Prostate gland (tissue), 2 donors: Measurements from ENCODE around the gene PAPOLA. TPM values are rescaled to one million over a fixed set of nuclear protein-coding genes. Genes with fewer than 3 reads are reported as not detected.

Source experiments
- DNase-seq: peaks from one replicate; pipeline ENCODE4 v3.0.0-alpha.2; 2019; ENCODE audit warnings: low spot score
- H3K27ac ChIP-seq, 2 donors: fragments of 200-600 bp; sonication (generic); 2 replicates each; pipeline ENCODE4 v1.5.1; 2017 to 2019
- H3K27me3 ChIP-seq: fragments of 200-600 bp; sonication (generic); replicated peaks from 2 replicates; pipeline ENCODE4 v1.5.1; 2019; ENCODE audit not compliant: insufficient read depth
- H3K36me3 ChIP-seq, 2 donors: fragments of 200-600 bp; sonication (generic); 1 replicate in 1 of 2; 2 replicates in 1 of 2; pipeline versions ENCODE4 v1.5.1 to v1.8.1; 2017 to 2019
- H3K4me1 ChIP-seq: fragments of 200-600 bp; sonication (generic); replicated peaks from 2 replicates; pipeline ENCODE4 v1.5.1; 2019
- H3K4me3 ChIP-seq, 2 donors: fragments of 200-600 bp; sonication (generic); 2 replicates each; pipeline ENCODE4 v1.5.1; 2017 to 2019
- H3K9me3 ChIP-seq: fragments of 200-600 bp; sonication (generic); 2 replicates; pipeline ENCODE4 v1.5.1; 2017
- CTCF ChIP-seq, 4 experiments: fragments of 200-600 bp in 2 of 4; fragments of 450-650 bp in 2 of 4; sonication (generic) in 2 of 4; IDR thresholded peaks; 1 replicate in 3 of 4; 2 replicates in 1 of 4; pipeline ENCODE4 v1.5.1; 2016 to 2019; ENCODE audit warnings: antibody characterized with exemption in 4 of 4, mild to moderate bottlenecking in 2 of 4, moderate library complexity in 2 of 4
- POLR2A ChIP-seq: fragments of 450-650 bp; IDR thresholded peaks from one replicate; pipeline ENCODE4 v1.6.1; 2016; ENCODE audit warnings: antibody characterized with exemption, mild to moderate bottlenecking
- POLR2AphosphoS5 ChIP-seq: sonication (generic); formaldehyde crosslinking; IDR thresholded peaks from one replicate; pipeline ENCODE4 v1.6.1; 2017; ENCODE audit warnings: antibody characterized with exemption
- WGBS: methylation state at CpG from one replicate; pipeline ENCODE4 v1.1.5; 2018; 5-methylcytosine and 5-hydroxymethylcytosine counted together
- intact Hi-C: fragments of 100-400 bp; cut with DNase I; formaldehyde crosslinking; loops from one replicate; pipeline ENCODE4 v1.14.2; 2022
- total RNA-seq, 2 donors: library from RNA; depleted of rRNA; stranded (reverse); fragments of >200 nt; gene quantifications; one replicate each; pipeline ENCODE4 v1.1.0, GENCODE V29; 2016

PAPOLA gene
- total RNA-seq, 2 donors from 2014 or later = 98.1 to 130 TPM

- Histone ChIP-seq H3K36me3 (no peaks in the 10 kb centered on the region), H3K27me3 (no peaks in the 10 kb centered on the region), H3K27ac (no peak overlapping the region), H3K4me1 (peaks cover under 1% of the 10 kb centered on the region), H3K4me3 (no peak overlapping the region), H3K9me3 (no peaks in the 10 kb centered on the region)
- no peak for DNase-seq
- WGBS = 95% methylated on average over 6 of the region's 6 CpGs
- TF ChIP-seq POLR2A (no peak), POLR2AphosphoS5 (no peak), CTCF (IDR thresholded peaks at IDR 0.05) (no peak)
- intact Hi-C loops = no loop called here
These were observed 77.7 kb downstream of the PAPOLA start for GRCh38 chr14:96579855-96580254.

- no peak for TF ChIP-seq POLR2A
- no peak for TF ChIP-seq CTCF (IDR thresholded peaks at IDR 0.05)
- no peak for TF ChIP-seq POLR2AphosphoS5
- Histone ChIP-seq H3K4me1 (no peaks in the 10 kb centered on the region), H3K27ac (no peak overlapping the region), H3K36me3 (no peaks in the 10 kb centered on the region), H3K4me3 (no peak overlapping the region), H3K9me3 (no peaks in the 10 kb centered on the region), H3K27me3 (no peaks in the 10 kb centered on the region)
- 34% methylated on average over 9 of the region's 9 CpGs for whole genome bisulfite sequencing
- intact Hi-C loops = no loop called here
- no peak for DNase-seq
These were observed 78.4 kb downstream of the PAPOLA start for GRCh38 chr14:96580566-96580965.

GRCh38 chr14:96581026-96581425, 78.8 kb downstream of the PAPOLA start:
- Histone ChIP-seq H3K27ac (no peak overlapping the region), H3K4me3 (no peak overlapping the region), H3K4me1 (no peaks in the 10 kb centered on the region), H3K36me3 (no peaks in the 10 kb centered on the region), H3K9me3 (no peaks in the 10 kb centered on the region), H3K27me3 (no peaks in the 10 kb centered on the region)
- intact Hi-C loops = no loop called here
- no peak for DNase-seq
- TF ChIP-seq CTCF (IDR thresholded peaks at IDR 0.05) (no peak), POLR2A (no peak), POLR2AphosphoS5 (no peak)
- WGBS = 67% methylated on average over 8 of the region's 8 CpGs

GRCh38 chr14:96581902-96582301, 79.7 kb downstream of the PAPOLA start:
- Histone ChIP-seq H3K4me3 (no peak overlapping the region), H3K27me3 (no peaks in the 10 kb centered on the region), H3K9me3 (no peaks in the 10 kb centered on the region), H3K27ac (no peak overlapping the region), H3K4me1 (no peaks in the 10 kb centered on the region), H3K36me3 (no peaks in the 10 kb centered on the region)
- intact Hi-C loops = no loop called here
- no peak for DNase-seq
- TF ChIP-seq POLR2AphosphoS5 = no peak
- TF ChIP-seq POLR2A = no peak
- no peak for TF ChIP-seq CTCF (IDR thresholded peaks at IDR 0.05)
- WGBS = 89% methylated on average over 7 of the region's 7 CpGs

- no peak for DNase-seq
- H3K9me3 ChIP-seq = no peaks in the 10 kb centered on the region
- no peak overlapping the region for H3K27ac ChIP-seq
- WGBS = 75% methylated on average over 12 of the region's 12 CpGs
- intact Hi-C loops = no loop called here
- no peaks in the 10 kb centered on the region for H3K36me3 ChIP-seq
- no peak overlapping the region for H3K4me3 ChIP-seq
- TF ChIP-seq POLR2AphosphoS5 (no peak), POLR2A (no peak), CTCF (IDR thresholded peaks at IDR 0.05) (no peak)
- H3K4me1 ChIP-seq = no peaks in the 10 kb centered on the region
- no peaks in the 10 kb centered on the region for H3K27me3 ChIP-seq
These were observed 80.3 kb downstream of the PAPOLA start for GRCh38 chr14:96582411-96582961.
